ENCODE data around the gene TFCP2.

The TFCP2 gene

DNA sequence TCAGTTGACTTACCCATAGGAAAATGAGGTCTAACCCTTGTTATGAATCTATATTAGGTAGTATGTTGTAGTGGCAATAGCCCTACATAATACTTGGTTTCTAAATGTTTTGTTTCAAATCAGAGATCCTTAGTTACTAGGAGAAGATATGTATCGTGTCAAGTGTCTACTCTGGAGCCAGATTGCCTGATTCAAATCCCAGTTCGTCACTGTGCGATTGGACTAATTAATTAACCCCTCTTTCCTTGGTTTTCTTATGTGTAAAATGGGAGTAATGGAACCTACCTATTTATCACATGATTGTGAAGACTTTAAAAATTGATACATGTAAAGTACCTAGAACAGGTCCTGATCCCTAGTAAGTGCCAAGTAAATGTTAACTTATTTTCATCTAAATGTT is 123.4 kb downstream of the TFCP2 start:
- H2AFZ ChIP-seq (ENCODE audit: low read length) = no peak overlapping the region
- peak overlapping the region; percentile 86 for H3K9ac ChIP-seq (ENCODE audit: low read length)
- H3K27ac ChIP-seq (ENCODE audit: low read length) = peak overlapping the region; percentile 80; the same call in 1 of the 2 replicates
- no peaks in the 10 kb centered on the region for H3K9me2 ChIP-seq (replicated peaks; ENCODE audit: insufficient read depth, low read length)
- H3K4me1 ChIP-seq (ENCODE audit: low read length) = peaks cover 10% of the 10 kb centered on the region; the same call in 1 of the 2 replicates
- peak overlapping the region; percentile 71 for H3K4me2 ChIP-seq (ENCODE audit: low read depth, low read length)
- H3K36me3 ChIP-seq (replicated peaks; ENCODE audit: insufficient read depth, low read length) = peaks cover 3% of the 10 kb centered on the region; the same call in 1 of the 2 replicates
- peaks cover 24% of the 10 kb centered on the region for H3K79me2 ChIP-seq (ENCODE audit: low read length)
- no peaks in the 10 kb centered on the region for H3K9me3 ChIP-seq (replicated peaks; ENCODE audit: insufficient read depth, low read length)
- no peaks in the 10 kb centered on the region for H3K27me3 ChIP-seq (replicated peaks; ENCODE audit: insufficient read depth, low read length)
- H3F3A ChIP-seq (ENCODE audit: insufficient read depth, low read length) = peaks cover 10% of the 10 kb centered on the region
- H4K20me1 ChIP-seq (ENCODE audit: insufficient read depth, low read length) = no peaks in the 10 kb centered on the region
- peak overlapping the region; percentile 90 for H3K4me3 ChIP-seq (ENCODE audit: low read length)
- DNase-seq = no peak
- TF ChIP-seq EZH2phosphoT487 (IDR thresholded peaks at IDR 0.05; ENCODE audit: low read length) = no peak
- TF ChIP-seq CTCF (IDR thresholded peaks at IDR 0.05; ENCODE audit: low read length) = no peak
- no peak for TF ChIP-seq EZH2 (optimal IDR thresholded peaks at IDR 0.05; ENCODE audit: low read depth, low read length)

DNA sequence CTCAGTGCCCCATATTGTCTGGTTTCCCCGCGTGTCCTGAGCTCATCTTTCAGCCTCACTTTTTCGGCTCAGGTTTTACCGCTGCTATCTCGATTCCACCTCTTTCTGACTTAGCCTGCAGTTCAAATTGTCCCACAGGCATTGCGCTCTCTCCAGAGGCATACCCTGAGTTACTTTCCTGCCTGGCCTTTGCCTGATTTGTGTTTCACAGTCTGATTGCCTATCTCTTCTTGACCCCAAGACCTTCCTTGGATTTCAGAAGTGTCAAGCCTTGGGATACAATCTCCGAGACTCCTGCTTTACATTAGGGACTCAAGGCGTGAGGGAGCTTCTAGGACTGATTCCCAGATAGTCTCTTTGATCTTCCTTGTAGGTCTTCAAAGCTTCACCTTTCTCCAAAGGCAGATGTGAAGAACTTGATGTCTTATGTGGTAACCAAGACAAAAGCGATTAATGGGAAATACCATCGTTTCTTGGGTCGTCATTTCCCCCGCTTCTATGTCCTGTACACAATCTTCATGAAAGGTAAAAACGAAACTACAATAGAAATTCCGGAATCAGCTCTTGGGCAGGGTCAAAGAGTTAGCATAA is 124.2 kb downstream of the TFCP2 start:
- peak; percentile 71 for DNase-seq
- peaks cover 10% of the 10 kb centered on the region; the same call in 1 of the 2 replicates for H3K4me1 ChIP-seq (ENCODE audit: low read length)
- peak overlapping the region; percentile 90 for H3K4me3 ChIP-seq (ENCODE audit: low read length)

DNA sequence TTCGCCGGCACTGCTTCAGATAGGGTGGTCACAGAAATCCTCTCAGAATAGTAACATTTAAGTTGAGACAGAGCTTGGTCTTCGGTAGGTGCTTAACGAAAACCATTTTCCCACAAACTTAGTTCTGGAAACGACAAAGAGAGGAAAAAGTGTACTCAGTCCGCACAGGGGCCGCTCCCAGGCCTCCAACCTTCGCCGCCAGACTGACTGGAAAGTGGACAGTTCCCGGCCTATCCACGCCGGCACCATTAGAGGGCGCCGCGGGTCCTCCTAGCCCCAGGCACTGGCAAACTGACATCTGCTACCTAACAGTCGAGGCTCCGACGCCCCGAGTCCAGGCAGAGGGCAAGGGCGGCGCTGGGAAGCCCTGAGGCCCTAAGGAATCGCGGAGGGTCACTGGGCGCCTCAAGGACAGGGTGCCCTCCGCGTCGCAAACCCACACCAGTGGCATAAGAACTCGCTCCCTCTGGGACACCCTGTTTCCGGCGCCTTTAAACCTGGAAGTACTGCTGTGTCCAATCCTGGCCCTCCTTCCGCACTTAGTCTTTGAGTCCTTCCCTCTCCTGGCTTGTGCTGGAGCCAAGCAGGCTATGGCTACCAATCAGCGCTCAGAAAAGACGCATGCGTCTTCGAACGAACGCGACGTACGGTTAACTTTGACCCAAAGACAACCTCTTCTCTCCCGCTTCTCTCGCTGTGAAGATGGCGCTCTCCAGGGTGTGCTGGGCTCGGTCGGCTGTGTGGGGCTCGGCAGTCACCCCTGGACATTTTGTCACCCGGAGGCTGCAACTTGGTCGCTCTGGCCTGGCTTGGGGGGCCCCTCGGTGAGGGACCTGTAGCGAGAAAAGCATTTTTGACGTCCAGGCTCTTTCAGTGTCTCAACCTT is 125.0 kb downstream of the TFCP2 start, which contains the start of gene LETMD1:
Gene LETMD1 (plus strand): TSS at position 673 of the 886 bp plus-strand sequence. CDS start 30 bp downstream, at position 703.
- Histone ChIP-seq H3K9ac (ENCODE audit: low read length) (peak within 1 kb of the TSS; percentile 86), H3K4me1 (ENCODE audit: low read length) (peaks cover 10% of the 10 kb centered on the region; the same call in 1 of the 2 replicates), H2AFZ (ENCODE audit: low read length) (peak within 1 kb of the TSS; percentile 77), H3K4me2 (ENCODE audit: low read depth, low read length) (peak within 1 kb of the TSS; percentile 71), H3K4me3 (ENCODE audit: low read length) (peak within 1 kb of the TSS; percentile 90), H3K36me3 (replicated peaks; ENCODE audit: insufficient read depth, low read length) (no peaks in the 10 kb centered on the region), H3K79me2 (ENCODE audit: low read length) (peaks cover 24% of the 10 kb centered on the region), H3F3A (ENCODE audit: insufficient read depth, low read length) (peaks cover 10% of the 10 kb centered on the region), H4K20me1 (ENCODE audit: insufficient read depth, low read length) (no peaks in the 10 kb centered on the region), H3K27ac (ENCODE audit: low read length) (peak within 1 kb of the TSS; percentile 80), H3K9me2 (replicated peaks; ENCODE audit: insufficient read depth, low read length) (no peaks in the 10 kb centered on the region), H3K9me3 (replicated peaks; ENCODE audit: insufficient read depth, low read length) (no peaks in the 10 kb centered on the region), H3K27me3 (replicated peaks; ENCODE audit: insufficient read depth, low read length) (no peaks in the 10 kb centered on the region)
- peak; percentile 98 for DNase-seq
- TF ChIP-seq CTCF (IDR thresholded peaks at IDR 0.05; ENCODE audit: low read length) (peak; percentile 93), EZH2phosphoT487 (IDR thresholded peaks at IDR 0.05; ENCODE audit: low read length) (no peak), EZH2 (optimal IDR thresholded peaks at IDR 0.05; ENCODE audit: low read depth, low read length) (no peak)

More for the DNA sequence above, 124.2 kb downstream of the TFCP2 start:
- H3K9me3 ChIP-seq (replicated peaks; ENCODE audit: insufficient read depth, low read length) = no peaks in the 10 kb centered on the region
- H3K79me2 ChIP-seq (ENCODE audit: low read length) = peaks cover 24% of the 10 kb centered on the region
- no peaks in the 10 kb centered on the region for H3K36me3 ChIP-seq (replicated peaks; ENCODE audit: insufficient read depth, low read length)
- peak overlapping the region; percentile 80 for H3K27ac ChIP-seq (ENCODE audit: low read length)
- H3K4me2 ChIP-seq (ENCODE audit: low read depth, low read length) = peak overlapping the region; percentile 71
- no peaks in the 10 kb centered on the region for H4K20me1 ChIP-seq (ENCODE audit: insufficient read depth, low read length)
- H3F3A ChIP-seq (ENCODE audit: insufficient read depth, low read length) = peaks cover 10% of the 10 kb centered on the region
- TF ChIP-seq EZH2 (optimal IDR thresholded peaks at IDR 0.05; ENCODE audit: low read depth, low read length) (no peak), EZH2phosphoT487 (IDR thresholded peaks at IDR 0.05; ENCODE audit: low read length) (no peak), CTCF (IDR thresholded peaks at IDR 0.05; ENCODE audit: low read length) (no peak)
- H3K27me3 ChIP-seq (replicated peaks; ENCODE audit: insufficient read depth, low read length) = no peaks in the 10 kb centered on the region
- H3K9ac ChIP-seq (ENCODE audit: low read length) = peak overlapping the region; percentile 86
- H2AFZ ChIP-seq (ENCODE audit: low read length) = peak overlapping the region; percentile 77
- no peaks in the 10 kb centered on the region for H3K9me2 ChIP-seq (replicated peaks; ENCODE audit: insufficient read depth, low read length)

Measured in MM.1S (cell line).